WI38 (cell line): ENCODE data around the gene PDZK1IP1.

Experiments used
- H3K4me3 ChIP-seq: 2 replicates; pipeline ENCODE4 v1.5.1; 2011; ENCODE audit warnings: low read depth, mild to moderate bottlenecking, control low read depth, low read length
- TF ChIP-seq, protein P1 (sequence below): IDR thresholded peaks from 2 replicates; pipeline ENCODE4 v1.5.1; 2012; ENCODE audit warnings: low read depth, mild to moderate bottlenecking, control low read depth, low read length

The PDZK1IP1 gene

DNA sequence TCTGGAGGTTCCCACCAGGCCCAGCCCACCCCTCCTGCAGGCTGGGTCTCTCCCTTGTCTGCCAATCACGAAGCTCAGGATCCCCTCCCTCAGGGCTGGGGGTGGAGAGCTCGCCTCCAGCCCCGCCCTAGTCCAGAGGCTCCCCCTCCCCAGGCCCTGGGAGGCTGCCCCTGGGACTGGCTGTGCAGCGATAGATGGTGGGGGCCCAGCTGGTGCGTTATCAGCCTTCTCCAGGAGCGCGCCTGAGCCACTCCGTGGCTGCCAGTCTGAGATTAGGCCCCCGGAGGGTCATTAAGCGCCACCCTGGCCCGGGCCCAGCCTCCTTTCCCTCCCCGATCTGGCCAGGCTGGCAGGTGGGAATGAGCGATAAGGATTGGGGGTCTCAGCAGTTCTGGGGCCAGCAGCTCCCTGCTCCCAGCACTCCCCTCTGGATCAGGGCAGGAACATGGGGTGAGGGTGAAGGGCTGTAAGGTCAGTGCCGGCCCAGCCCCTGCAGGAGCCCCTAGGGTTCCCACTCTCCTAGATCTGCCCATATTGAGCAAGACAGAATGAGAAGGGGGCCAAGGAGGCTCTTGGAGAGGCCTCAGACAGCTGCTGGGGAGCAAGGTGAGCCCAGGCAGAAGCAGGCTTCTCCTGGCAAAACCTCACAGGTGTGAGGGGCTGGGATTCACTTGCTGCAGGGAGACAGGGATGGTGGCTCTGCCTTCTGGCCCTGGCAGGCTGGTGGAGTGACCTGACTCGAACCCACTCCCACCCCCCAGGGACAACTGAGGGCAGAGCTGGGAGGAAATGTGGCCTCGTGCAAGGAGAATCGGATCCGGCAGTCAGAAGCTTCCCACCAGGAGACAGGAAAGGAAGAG is 8.5 kb downstream of the PDZK1IP1 start:
- no peak overlapping the region for H3K4me3 ChIP-seq
- TF ChIP-seq, protein P1, sequence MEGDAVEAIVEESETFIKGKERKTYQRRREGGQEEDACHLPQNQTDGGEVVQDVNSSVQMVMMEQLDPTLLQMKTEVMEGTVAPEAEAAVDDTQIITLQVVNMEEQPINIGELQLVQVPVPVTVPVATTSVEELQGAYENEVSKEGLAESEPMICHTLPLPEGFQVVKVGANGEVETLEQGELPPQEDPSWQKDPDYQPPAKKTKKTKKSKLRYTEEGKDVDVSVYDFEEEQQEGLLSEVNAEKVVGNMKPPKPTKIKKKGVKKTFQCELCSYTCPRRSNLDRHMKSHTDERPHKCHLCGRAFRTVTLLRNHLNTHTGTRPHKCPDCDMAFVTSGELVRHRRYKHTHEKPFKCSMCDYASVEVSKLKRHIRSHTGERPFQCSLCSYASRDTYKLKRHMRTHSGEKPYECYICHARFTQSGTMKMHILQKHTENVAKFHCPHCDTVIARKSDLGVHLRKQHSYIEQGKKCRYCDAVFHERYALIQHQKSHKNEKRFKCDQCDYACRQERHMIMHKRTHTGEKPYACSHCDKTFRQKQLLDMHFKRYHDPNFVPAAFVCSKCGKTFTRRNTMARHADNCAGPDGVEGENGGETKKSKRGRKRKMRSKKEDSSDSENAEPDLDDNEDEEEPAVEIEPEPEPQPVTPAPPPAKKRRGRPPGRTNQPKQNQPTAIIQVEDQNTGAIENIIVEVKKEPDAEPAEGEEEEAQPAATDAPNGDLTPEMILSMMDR: no peak

DNA sequence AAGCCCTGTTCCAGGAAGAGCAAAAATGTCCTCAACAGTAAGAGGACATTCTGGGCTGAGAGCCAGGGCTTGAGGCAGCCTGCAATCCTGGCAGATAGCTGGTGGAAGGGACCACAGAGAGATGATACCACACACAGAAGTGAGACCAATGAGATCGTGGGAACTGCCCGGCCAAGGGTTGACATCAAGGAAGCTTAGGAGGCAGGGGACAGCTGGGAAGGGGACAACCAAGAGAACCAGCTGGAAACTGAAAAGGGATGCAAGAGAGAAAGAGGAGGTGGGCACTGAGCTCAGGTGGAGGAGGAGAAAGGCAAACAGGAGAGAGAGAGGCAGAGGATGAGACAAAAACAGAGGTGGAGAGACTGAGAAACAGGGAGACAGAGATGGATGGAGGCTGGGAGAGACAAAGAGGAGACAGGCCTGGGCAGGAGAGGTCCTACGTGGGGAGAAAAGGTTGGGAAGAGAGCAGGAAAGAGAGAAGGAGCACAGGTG is 9.2 kb downstream of the PDZK1IP1 start:
- no peak overlapping the region for H3K4me3 ChIP-seq

DNA sequence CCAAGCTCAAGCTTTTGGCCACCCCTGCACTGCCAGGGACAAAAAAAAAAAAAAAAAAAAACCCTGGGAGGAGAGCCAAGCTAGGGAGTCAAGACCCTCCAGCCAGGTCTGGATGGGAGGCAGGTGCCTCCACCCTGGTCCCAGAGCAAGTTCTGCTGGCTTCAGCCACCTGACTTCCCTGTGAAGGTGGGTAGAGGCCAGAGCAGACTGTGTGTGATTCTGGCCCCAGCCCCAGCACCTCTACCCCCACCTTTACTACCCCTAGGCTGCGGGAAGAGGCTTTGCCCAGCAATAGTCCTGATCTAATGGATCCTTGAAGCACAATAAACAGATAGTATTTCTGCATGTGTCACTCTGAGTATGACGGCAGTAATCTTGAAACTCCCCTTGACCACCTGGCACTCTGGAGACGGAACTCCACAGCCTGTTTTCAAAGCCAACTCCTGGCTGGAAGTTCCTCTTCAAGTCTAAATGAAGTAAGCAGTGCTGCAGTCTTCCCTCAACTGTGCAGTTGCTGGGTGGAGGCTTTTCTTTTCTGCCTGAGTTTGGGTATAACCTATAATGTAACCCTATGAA is 9.8 kb downstream of the PDZK1IP1 start:
- H3K4me3 ChIP-seq: no peak overlapping the region; the same call in 1 of the 2 replicates
- TF ChIP-seq, protein P1: no peak

More for the DNA sequence above, 9.2 kb downstream of the PDZK1IP1 start:
- TF ChIP-seq, protein P1: no peak

DNA sequence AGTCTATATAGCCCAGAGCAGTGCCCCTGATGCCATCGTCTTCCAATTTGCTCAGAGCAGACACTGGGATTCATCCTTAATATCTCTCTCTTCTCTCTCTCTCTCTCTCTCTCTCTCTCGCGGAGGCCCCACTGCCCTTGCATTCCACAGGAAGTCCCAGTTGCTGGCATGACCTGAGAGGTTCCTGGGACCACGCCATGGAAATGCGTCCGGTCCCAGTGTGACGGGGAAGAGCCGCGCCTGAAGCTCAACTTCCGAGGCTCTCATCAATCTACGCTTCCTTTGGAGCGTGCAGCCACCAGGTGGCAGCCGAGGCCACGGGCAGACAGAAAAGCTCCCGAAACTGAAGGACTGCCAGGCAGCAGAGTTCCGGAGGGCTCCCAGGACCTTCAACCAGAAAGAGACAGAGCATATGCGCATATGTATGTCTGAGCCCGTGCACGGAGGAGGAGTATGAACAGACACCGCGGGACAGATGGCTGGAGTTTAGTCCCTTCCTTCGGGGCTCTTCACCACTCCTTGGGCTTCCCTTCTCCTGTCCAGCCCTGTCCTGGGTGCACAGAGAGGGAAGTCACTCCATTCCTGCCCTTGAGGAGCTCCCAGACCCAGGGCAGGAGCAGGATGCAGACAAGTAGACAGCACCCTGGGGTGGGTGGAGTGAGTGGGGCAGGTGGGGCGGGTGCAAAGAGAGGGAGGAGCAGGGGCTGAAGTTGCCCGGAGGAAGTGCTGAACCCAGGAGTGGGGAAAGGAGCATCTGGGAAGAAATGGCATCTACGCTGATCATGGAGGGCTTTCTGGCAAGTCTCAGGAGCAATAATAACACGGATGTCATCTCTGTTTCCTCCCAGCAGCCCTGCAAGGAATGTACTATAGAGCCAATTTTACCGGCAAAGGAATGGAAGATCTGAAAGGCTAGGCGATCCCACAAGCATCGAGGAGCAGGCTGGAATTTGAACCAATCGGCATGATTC is 10.5 kb downstream of the PDZK1IP1 start:
- TF ChIP-seq, protein P1: peak; percentile 97
- H3K4me3 ChIP-seq: peak overlapping the region; percentile 49

DNA sequence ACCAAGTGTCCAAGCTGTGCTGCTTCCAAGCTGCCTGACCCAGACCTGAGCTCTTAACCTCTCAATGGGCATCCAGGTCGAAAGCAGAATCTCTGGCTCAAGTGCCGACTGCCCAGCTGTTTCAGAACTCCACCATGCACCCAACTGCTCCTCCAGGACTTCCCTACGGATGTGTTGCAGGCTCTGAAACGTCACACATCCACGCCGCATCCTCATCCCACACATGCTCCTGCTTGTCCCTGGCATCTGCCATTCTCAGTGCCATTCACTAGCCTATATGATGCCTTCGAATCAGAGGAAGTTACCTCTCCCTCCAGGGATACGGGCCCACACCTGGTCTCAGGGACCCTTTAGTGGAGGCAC is 11.2 kb downstream of the PDZK1IP1 start:
- TF ChIP-seq, protein P1: no peak
- H3K4me3 ChIP-seq: no peak overlapping the region

DNA sequence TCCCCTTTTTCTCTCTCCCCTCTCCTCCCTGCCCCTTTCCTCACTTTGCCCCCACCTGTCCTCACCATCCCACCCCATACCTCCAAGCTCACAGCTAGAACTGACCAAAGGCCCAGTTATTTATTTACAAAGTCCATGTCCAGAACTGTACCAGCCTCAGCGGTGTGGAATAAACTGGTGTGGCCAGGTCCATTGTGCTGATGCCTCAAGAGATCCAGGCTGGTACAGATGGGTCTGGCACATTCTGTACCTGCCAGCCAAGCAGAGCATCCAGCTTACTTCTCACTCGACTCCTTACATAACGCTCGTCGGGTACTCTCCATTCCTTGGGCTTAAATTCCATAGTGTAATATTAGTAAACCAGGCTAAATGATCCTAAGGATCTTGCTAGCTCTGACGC is 11.8 kb downstream of the PDZK1IP1 start:
- TF ChIP-seq, protein P1: no peak
- no peak overlapping the region for H3K4me3 ChIP-seq
